Measurements from ENCODE around the gene RNF7.

The RNF7 gene

GRCh38 chr3:141792495-141792894, 54.4 kb downstream of the RNF7 start:
- H3K4me1 ChIP-seq (ENCODE audit: low read length), result peaks cover 13% of the 10 kb centered on the region
- no peak overlapping the region for H3K4me3 ChIP-seq (ENCODE audit: low read length)
- H3K9ac ChIP-seq (ENCODE audit: low read length), result no peak overlapping the region
- no peak for DNase-seq
- H3K27ac ChIP-seq (ENCODE audit: low read length), result no peak overlapping the region
- H3K36me3 ChIP-seq (replicated peaks; ENCODE audit: insufficient read depth, low read length), result no peaks in the 10 kb centered on the region
- no peaks in the 10 kb centered on the region for H3K9me2 ChIP-seq (replicated peaks; ENCODE audit: insufficient read depth, low read length)
- no peak overlapping the region for H2AFZ ChIP-seq (ENCODE audit: low read length)
- no peaks in the 10 kb centered on the region for H3K9me3 ChIP-seq (replicated peaks; ENCODE audit: insufficient read depth, low read length)
- peaks cover 9% of the 10 kb centered on the region; the same call in 1 of the 2 replicates for H3F3A ChIP-seq (ENCODE audit: insufficient read depth, low read length)
- no peak overlapping the region for H3K4me2 ChIP-seq (ENCODE audit: low read depth, low read length)
- H4K20me1 ChIP-seq (ENCODE audit: insufficient read depth, low read length), result no peaks in the 10 kb centered on the region
- H3K27me3 ChIP-seq (replicated peaks; ENCODE audit: insufficient read depth, low read length), result no peaks in the 10 kb centered on the region
- TF ChIP-seq EZH2phosphoT487 (IDR thresholded peaks at IDR 0.05; ENCODE audit: low read length), result no peak
- TF ChIP-seq EZH2 (optimal IDR thresholded peaks at IDR 0.05; ENCODE audit: low read depth, low read length), result no peak
- TF ChIP-seq CTCF (IDR thresholded peaks at IDR 0.05; ENCODE audit: low read length), result no peak
- H3K79me2 ChIP-seq (ENCODE audit: low read length), result no peaks in the 10 kb centered on the region

GRCh38 chr3:141793476-141794260, 55.6 kb downstream of the RNF7 start:
- DNase-seq, result no peak
- H3K79me2 ChIP-seq (ENCODE audit: low read length), result no peaks in the 10 kb centered on the region
- TF ChIP-seq EZH2 (optimal IDR thresholded peaks at IDR 0.05; ENCODE audit: low read depth, low read length) (no peak), CTCF (IDR thresholded peaks at IDR 0.05; ENCODE audit: low read length) (no peak)
- peaks cover 13% of the 10 kb centered on the region for H3K4me1 ChIP-seq (ENCODE audit: low read length)
- H3K27me3 ChIP-seq (replicated peaks; ENCODE audit: insufficient read depth, low read length), result no peaks in the 10 kb centered on the region
- H4K20me1 ChIP-seq (ENCODE audit: insufficient read depth, low read length), result no peaks in the 10 kb centered on the region
- no peaks in the 10 kb centered on the region for H3K9me2 ChIP-seq (replicated peaks; ENCODE audit: insufficient read depth, low read length)
- H3K9me3 ChIP-seq (replicated peaks; ENCODE audit: insufficient read depth, low read length), result no peaks in the 10 kb centered on the region
- H3K4me3 ChIP-seq (ENCODE audit: low read length), result no peak overlapping the region
- H3K9ac ChIP-seq (ENCODE audit: low read length), result no peak overlapping the region
- peaks cover 9% of the 10 kb centered on the region; the same call in 1 of the 2 replicates for H3F3A ChIP-seq (ENCODE audit: insufficient read depth, low read length)
- H3K36me3 ChIP-seq (replicated peaks; ENCODE audit: insufficient read depth, low read length), result no peaks in the 10 kb centered on the region
- H3K4me2 ChIP-seq (ENCODE audit: low read depth, low read length), result no peak overlapping the region
- H3K27ac ChIP-seq (ENCODE audit: low read length), result no peak overlapping the region
- no peak overlapping the region for H2AFZ ChIP-seq (ENCODE audit: low read length)

GRCh38 chr3:141795276-141795675, 57.2 kb downstream of the RNF7 start:
- H2AFZ ChIP-seq (ENCODE audit: low read length), result no peak overlapping the region
- TF ChIP-seq EZH2 (optimal IDR thresholded peaks at IDR 0.05; ENCODE audit: low read depth, low read length), result no peak
- TF ChIP-seq EZH2phosphoT487 (IDR thresholded peaks at IDR 0.05; ENCODE audit: low read length), result no peak
- no peak for TF ChIP-seq CTCF (IDR thresholded peaks at IDR 0.05; ENCODE audit: low read length)
- no peaks in the 10 kb centered on the region for H3K36me3 ChIP-seq (replicated peaks; ENCODE audit: insufficient read depth, low read length)
- no peaks in the 10 kb centered on the region for H3K27me3 ChIP-seq (replicated peaks; ENCODE audit: insufficient read depth, low read length)
- no peak overlapping the region for H3K27ac ChIP-seq (ENCODE audit: low read length)
- peaks cover 13% of the 10 kb centered on the region for H3K4me1 ChIP-seq (ENCODE audit: low read length)
- peaks cover 9% of the 10 kb centered on the region; the same call in 1 of the 2 replicates for H3F3A ChIP-seq (ENCODE audit: insufficient read depth, low read length)
- no peak overlapping the region for H3K4me3 ChIP-seq (ENCODE audit: low read length)
- H3K79me2 ChIP-seq (ENCODE audit: low read length), result no peaks in the 10 kb centered on the region
- no peaks in the 10 kb centered on the region for H3K9me3 ChIP-seq (replicated peaks; ENCODE audit: insufficient read depth, low read length)
- H3K9ac ChIP-seq (ENCODE audit: low read length), result no peak overlapping the region
- H4K20me1 ChIP-seq (ENCODE audit: insufficient read depth, low read length), result no peaks in the 10 kb centered on the region
- no peaks in the 10 kb centered on the region for H3K9me2 ChIP-seq (replicated peaks; ENCODE audit: insufficient read depth, low read length)
- no peak overlapping the region for H3K4me2 ChIP-seq (ENCODE audit: low read depth, low read length)
- no peak for DNase-seq
